PC-3 (cell line): ENCODE results near the gene ERMAP.

Experiments used
- CTCF ChIP-seq: fragments of 300-600 bp; sonication (generic); conservative IDR thresholded peaks from 2 replicates; pipeline ENCODE4 v1.5.1; 2017; ENCODE audit warnings: antibody characterized with exemption, low read depth, mild to moderate bottlenecking, low read length
- EZH2 ChIP-seq: fragments of 300-600 bp; sonication (generic); IDR thresholded peaks from one replicate; pipeline ENCODE4 v1.6.1; 2017; ENCODE audit warnings: antibody characterized with exemption, mild to moderate bottlenecking, low read length; ENCODE audit not compliant: unreplicated experiment

- TF ChIP-seq CTCF: no peak
- TF ChIP-seq EZH2: no peak
These were observed 43.5 kb upstream of the ERMAP start for GRCh38 chr1:42773420-42773819.
